H9 (cell line): ENCODE measurements around the gene TECPR2. TPM values are rescaled to one million over a fixed set of nuclear protein-coding genes. Genes with fewer than 3 reads are reported as not detected.

Source experiments
- DNase-seq: peaks from one replicate; pipeline ENCODE4 v3.0.0-alpha.2; 2017
- H2AFZ ChIP-seq: one replicate; pipeline ENCODE4 v1.6.1; 2013; ENCODE audit warnings: mild to moderate bottlenecking, low read length, control low read depth, moderate library complexity
- H2AK5ac ChIP-seq: 2 replicates; pipeline ENCODE4 v1.6.1; 2013; ENCODE audit warnings: low read length, control low read depth, mixed read lengths; ENCODE audit not compliant: insufficient read length
- H2BK120ac ChIP-seq: one replicate; pipeline ENCODE4 v1.6.1; 2013; ENCODE audit warnings: low read depth, mild to moderate bottlenecking, low read length, control low read depth, inconsistent platforms; ENCODE audit not compliant: poor library complexity, severe bottlenecking
- H2BK12ac ChIP-seq: 2 replicates; pipeline ENCODE4 v1.6.1; 2013; ENCODE audit warnings: low read length, control low read depth, mixed read lengths, low read depth; ENCODE audit not compliant: insufficient read length
- H2BK15ac ChIP-seq: 2 replicates; pipeline ENCODE4 v1.6.1; 2013; ENCODE audit warnings: low read depth, low read length, control low read depth
- H2BK20ac ChIP-seq: one replicate; pipeline ENCODE4 v1.6.1; 2013; ENCODE audit warnings: low read depth, mild to moderate bottlenecking, low read length, control low read depth, inconsistent platforms; ENCODE audit not compliant: poor library complexity, severe bottlenecking
- H2BK5ac ChIP-seq: 2 replicates; pipeline ENCODE4 v1.6.1; 2013; ENCODE audit warnings: low read length, control low read depth, mixed read lengths; ENCODE audit not compliant: insufficient read length
- H3K14ac ChIP-seq: 2 replicates; pipeline ENCODE4 v1.6.1; 2013; ENCODE audit warnings: low read length, control low read depth; ENCODE audit not compliant: insufficient read depth
- H3K18ac ChIP-seq: 2 replicates; pipeline ENCODE4 v1.6.1; 2013; ENCODE audit warnings: low read depth, mild to moderate bottlenecking, mixed read lengths, low read length, control low read depth; ENCODE audit not compliant: insufficient read length
- H3K23ac ChIP-seq: 2 replicates; pipeline ENCODE4 v1.6.1; 2013; ENCODE audit warnings: low read length, control low read depth, mixed read lengths, low read depth; ENCODE audit not compliant: insufficient read length
- H3K23me2 ChIP-seq: 2 replicates; pipeline ENCODE4 v1.6.1; 2013; ENCODE audit warnings: low read depth, mild to moderate bottlenecking, mixed read lengths, low read length, control low read depth; ENCODE audit not compliant: insufficient read length, poor library complexity, severe bottlenecking
- H3K27ac ChIP-seq: 2 replicates; pipeline ENCODE4 v1.5.1; 2013; ENCODE audit warnings: low read length, control low read depth, mixed read lengths, low read depth; ENCODE audit not compliant: insufficient read length
- H3K27me3 ChIP-seq: 2 replicates; pipeline ENCODE4 v1.6.1; 2013; ENCODE audit warnings: low read length, control low read depth, inconsistent platforms; ENCODE audit not compliant: insufficient read depth
- H3K4ac ChIP-seq: 2 replicates; pipeline ENCODE4 v1.6.1; 2013; ENCODE audit warnings: low read depth, mild to moderate bottlenecking, control low read depth, inconsistent platforms, low read length, moderate library complexity
- H3K4me1 ChIP-seq: 2 replicates; pipeline ENCODE4 v1.6.1; 2013; ENCODE audit warnings: low read length, control low read depth, inconsistent platforms; ENCODE audit not compliant: insufficient read depth
- H3K4me2 ChIP-seq: 2 replicates; pipeline ENCODE4 v1.6.1; 2013; ENCODE audit warnings: low read length, control low read depth, mixed read lengths; ENCODE audit not compliant: insufficient read length, insufficient read depth
- H3K56ac ChIP-seq: 2 replicates; pipeline ENCODE4 v1.6.1; 2013; ENCODE audit warnings: low read depth, mild to moderate bottlenecking, mixed read lengths, low read length, control low read depth; ENCODE audit not compliant: insufficient read length
- H3K79me1 ChIP-seq: 2 replicates; pipeline ENCODE4 v1.6.1; 2013; ENCODE audit warnings: low read depth, mild to moderate bottlenecking, moderate library complexity, low read length, control low read depth, inconsistent platforms; ENCODE audit not compliant: insufficient read depth, poor library complexity, severe bottlenecking
- H3K79me2 ChIP-seq: 2 replicates; pipeline ENCODE4 v1.6.1; 2013; ENCODE audit warnings: low read length, control low read depth, inconsistent platforms; ENCODE audit not compliant: insufficient read depth
- H3K9ac ChIP-seq: 2 replicates; pipeline ENCODE4 v1.6.1; 2013; ENCODE audit warnings: low read length, control low read depth, mixed read lengths; ENCODE audit not compliant: insufficient read length; ENCODE audit errors: extremely low read depth
- H3K9me3 ChIP-seq: one replicate; pipeline ENCODE4 v1.6.1; 2013; ENCODE audit warnings: low read depth, low read length, inconsistent platforms; ENCODE audit not compliant: control insufficient read depth
- H3T11ph ChIP-seq: one replicate; pipeline ENCODE4 v1.6.1; 2013; ENCODE audit warnings: mild to moderate bottlenecking, low read length, control low read depth, inconsistent platforms
- H4K20me1 ChIP-seq: one replicate; pipeline ENCODE4 v1.6.1; 2013; ENCODE audit not compliant: control insufficient read depth, insufficient read length, insufficient read depth
- H4K5ac ChIP-seq: 2 replicates; pipeline ENCODE4 v1.6.1; 2013; ENCODE audit warnings: low read depth, mild to moderate bottlenecking, mixed read lengths, low read length, control low read depth; ENCODE audit not compliant: insufficient read length
- H4K8ac ChIP-seq: replicated peaks from 2 replicates; pipeline ENCODE4 v1.6.1; 2013; ENCODE audit warnings: low read length, control low read depth, mixed read lengths, low read depth; ENCODE audit not compliant: insufficient read length
- H4K91ac ChIP-seq: 2 replicates; pipeline ENCODE4 v1.6.1; 2013; ENCODE audit warnings: low read depth, mild to moderate bottlenecking, moderate library complexity, mixed read lengths, low read length, control low read depth; ENCODE audit not compliant: insufficient read length
- H3K27ac Mint-ChIP-seq, 3 experiments: 2 replicates in 2 of 3; 3 replicates in 1 of 3; pipeline ENCODE4 v1.8.0; 2020 to 2021; ENCODE audit warnings: mixed read lengths in 3 of 3, mild to moderate bottlenecking in 1 of 3, moderate library complexity in 1 of 3
- H3K27me3 Mint-ChIP-seq: 2 replicates; pipeline ENCODE4 v1.8.0; 2021; ENCODE audit warnings: low read depth, mild to moderate bottlenecking, moderate library complexity, mixed read lengths
- H3K36me3 Mint-ChIP-seq, 3 experiments: 2 replicates in 2 of 3; 3 replicates in 1 of 3; pipeline ENCODE4 v1.8.0; 2020 to 2021; ENCODE audit warnings: low read depth in 3 of 3, mixed read lengths in 3 of 3; ENCODE audit not compliant: insufficient read depth in 1 of 3
- H3K4me1 Mint-ChIP-seq, 2 experiments: 2 replicates each; pipeline ENCODE4 v1.8.0; 2020; ENCODE audit warnings: mixed read lengths in 2 of 2
- H3K4me3 Mint-ChIP-seq, 2 experiments: 2 replicates in 1 of 2; 3 replicates in 1 of 2; pipeline ENCODE4 v1.8.0; 2020 to 2021; ENCODE audit warnings: mild to moderate bottlenecking in 2 of 2, mixed read lengths in 2 of 2, moderate library complexity in 1 of 2
- H3K9me3 Mint-ChIP-seq, 2 experiments: 2 replicates in 1 of 2; 3 replicates in 1 of 2; pipeline ENCODE4 v1.8.0; 2020; ENCODE audit warnings: mild to moderate bottlenecking in 2 of 2, mixed read lengths in 2 of 2, moderate library complexity in 1 of 2
- whole genome bisulfite sequencing: extraction: QIAGEN DNeasy Blood & Tissue Kit; methylation state at CpG from one replicate; pipeline ENCODE4 v1.1.7; 2013; ENCODE audit warnings: missing lambda C conversion rate, low lambda C conversion rate, mixed read lengths; ENCODE audit not compliant: insufficient read length; ENCODE audit errors: extremely low coverage; 5-methylcytosine and 5-hydroxymethylcytosine counted together
- total RNA-seq: library from RNA; stranded (reverse); gene quantifications from 2 replicates; pipeline ENCODE4 v1.2.1, GENCODE V29; 2021
- TF ChIP-seq, protein P1 (sequence below): fragments of 200-600 bp; sonication (generic); conservative IDR thresholded peaks from 3 replicates; pipeline ENCODE4 v1.8.0; 2021; ENCODE audit warnings: antibody characterized with exemption, mild to moderate bottlenecking

The TECPR2 gene
- total RNA-seq, 1 experiment from 2014 or later: 15.4 TPM

DNA sequence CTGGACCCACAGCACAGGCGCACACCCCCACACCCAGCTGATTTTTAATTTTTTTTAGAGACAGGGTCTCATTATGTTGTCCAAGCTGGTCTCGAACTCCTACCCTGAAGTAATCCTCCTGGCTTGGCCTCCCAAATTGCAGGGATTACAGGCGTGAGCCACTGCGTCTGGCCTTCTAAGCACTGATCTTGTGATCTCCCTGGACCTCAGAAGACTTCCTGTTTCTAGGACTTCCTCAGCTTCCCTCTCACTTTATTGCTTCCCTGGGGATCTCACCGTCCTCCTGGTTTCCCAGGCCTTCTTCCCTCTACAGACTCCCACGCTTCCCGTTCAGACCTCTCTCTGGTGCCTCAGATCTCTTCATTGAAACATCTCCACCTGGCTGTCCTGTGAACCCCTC lies 29.4 kb upstream of the TECPR2 start:
- TF ChIP-seq, protein P1, sequence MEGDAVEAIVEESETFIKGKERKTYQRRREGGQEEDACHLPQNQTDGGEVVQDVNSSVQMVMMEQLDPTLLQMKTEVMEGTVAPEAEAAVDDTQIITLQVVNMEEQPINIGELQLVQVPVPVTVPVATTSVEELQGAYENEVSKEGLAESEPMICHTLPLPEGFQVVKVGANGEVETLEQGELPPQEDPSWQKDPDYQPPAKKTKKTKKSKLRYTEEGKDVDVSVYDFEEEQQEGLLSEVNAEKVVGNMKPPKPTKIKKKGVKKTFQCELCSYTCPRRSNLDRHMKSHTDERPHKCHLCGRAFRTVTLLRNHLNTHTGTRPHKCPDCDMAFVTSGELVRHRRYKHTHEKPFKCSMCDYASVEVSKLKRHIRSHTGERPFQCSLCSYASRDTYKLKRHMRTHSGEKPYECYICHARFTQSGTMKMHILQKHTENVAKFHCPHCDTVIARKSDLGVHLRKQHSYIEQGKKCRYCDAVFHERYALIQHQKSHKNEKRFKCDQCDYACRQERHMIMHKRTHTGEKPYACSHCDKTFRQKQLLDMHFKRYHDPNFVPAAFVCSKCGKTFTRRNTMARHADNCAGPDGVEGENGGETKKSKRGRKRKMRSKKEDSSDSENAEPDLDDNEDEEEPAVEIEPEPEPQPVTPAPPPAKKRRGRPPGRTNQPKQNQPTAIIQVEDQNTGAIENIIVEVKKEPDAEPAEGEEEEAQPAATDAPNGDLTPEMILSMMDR: no peak
- Histone ChIP-seq H2AFZ (no peak overlapping the region), H3K4ac (no peak overlapping the region), H2BK20ac (no peak overlapping the region), H3T11ph (no peak overlapping the region), H3K9ac (no peak overlapping the region), H3K9me3 (no peaks in the 10 kb centered on the region), H3K18ac (no peak overlapping the region), H2BK15ac (no peak overlapping the region), H3K14ac (no peak overlapping the region), H3K4me2 (no peak overlapping the region), H2AK5ac (no peak overlapping the region), H3K79me1 (no peaks in the 10 kb centered on the region), H4K91ac (no peak overlapping the region), H2BK5ac (no peak overlapping the region), H2BK12ac (no peak overlapping the region), H3K27ac (no peak overlapping the region), H3K23ac (no peak overlapping the region), H3K27me3 (no peaks in the 10 kb centered on the region), H3K79me2 (no peaks in the 10 kb centered on the region), H3K56ac (no peak overlapping the region), H3K4me1 (no peaks in the 10 kb centered on the region), H2BK120ac (no peak overlapping the region), H4K5ac (no peak overlapping the region), H4K8ac (no peak overlapping the region), H3K23me2 (no peaks in the 10 kb centered on the region), H4K20me1 (no peaks in the 10 kb centered on the region)
- DNase-seq: no peak
- Mint-ChIP-seq H3K27me3 (no peaks in the 10 kb centered on the region), H3K4me3 (no peak overlapping the region), H3K36me3 (peaks cover 8 to 45% (median 40%) of the 10 kb centered on the region in 3 experiments), H3K4me1 (no peaks in the 10 kb centered on the region; a peak in 1 of 4 replicates), H3K27ac (peak overlapping the region; percentile 9 to 68 (median 10); a peak in 4 of 7 replicates), H3K9me3 (no peaks in the 10 kb centered on the region)
- WGBS: no CpG with 5 or more reads among the region's 7 CpGs
